ENCODE data around the gene ABR. TPM values are rescaled to one million over a fixed set of nuclear protein-coding genes. Genes with fewer than 3 reads are reported as not detected.
"Not testable (repeated sequence)": the region's sequence is repeated elsewhere in the genome, so short reads cannot be mapped to it uniquely, and the experiment has no call there.

Gene ABR
- total RNA-seq, 5 donors from 2014 or later (not counting 1 experiment from before 2014, with no cell fraction given) = 89.4 to 165 (median 125) TPM

DNA sequence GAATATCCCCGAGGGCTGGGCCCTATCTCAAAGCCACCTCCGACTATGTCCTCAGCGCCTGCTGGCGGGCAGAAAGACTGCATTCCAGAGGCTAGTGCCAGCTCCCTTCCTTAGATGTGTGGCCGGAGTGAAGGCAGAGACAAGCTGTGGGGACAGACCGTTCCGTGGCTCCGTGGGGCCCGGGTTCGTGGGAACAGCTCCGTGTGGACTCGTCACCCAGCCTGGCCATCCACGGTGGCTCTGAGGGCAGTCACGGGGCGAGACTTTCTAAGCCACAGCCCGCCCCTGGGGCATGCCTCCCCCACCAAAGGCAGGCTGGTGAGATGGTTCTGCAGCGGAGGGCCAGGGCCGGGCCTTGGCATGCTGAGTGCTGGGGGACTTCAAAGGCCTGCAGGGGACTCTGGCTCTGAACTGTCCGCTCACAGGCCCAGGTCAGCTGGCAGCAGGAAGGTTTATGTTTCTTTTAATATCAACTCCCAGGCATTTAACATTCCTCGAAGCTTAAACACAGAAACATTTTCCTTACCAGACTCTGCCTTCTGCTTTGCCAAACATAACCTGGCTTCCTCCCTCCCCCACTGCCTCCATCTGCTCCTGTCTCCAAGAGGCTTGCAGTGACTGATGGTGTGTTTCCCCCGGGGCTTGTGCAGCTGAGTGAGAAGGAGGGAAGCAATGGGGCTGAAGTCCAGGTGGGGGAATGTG is 132.5 kb downstream of the ABR start:
- Mint-ChIP-seq H3K4me3 (no peak overlapping the region), H3K4me1 (peaks cover 3 to 10% (median 4%) of the 10 kb centered on the region in 3 donors), H3K27ac (no peak overlapping the region), H3K9me3 (no peaks in the 10 kb centered on the region), H3K27me3 (no peaks in the 10 kb centered on the region), H3K36me3 (peaks cover 20% of the 10 kb centered on the region)
- Histone ChIP-seq H3K36me3 (ENCODE audit: control insufficient read depth in 2 of 2, extremely low read depth in 1 of 2, insufficient read depth in 1 of 2, low read length in 1 of 2) (peaks cover 2 to 24% of the 10 kb centered on the region in 2 donors), H3K27me3 (replicated peaks in 1 of 2; ENCODE audit: control insufficient read depth in 2 of 2, extremely low read depth in 1 of 2, insufficient read depth in 2 of 2, low read length in 1 of 2) (no peaks in the 10 kb centered on the region), H3K4me1 (ENCODE audit: control insufficient read depth in 1 of 2, extremely low read depth in 1 of 2, insufficient read depth in 2 of 2, low read length in 2 of 2) (peaks cover 0 to 5% of the 10 kb centered on the region in 2 experiments), H3K4me3 (ENCODE audit: control insufficient read depth in 1 of 2, extremely low read depth in 1 of 2, low read length in 1 of 2) (no peak overlapping the region), H3K27ac (ENCODE audit: low read length) (no peak overlapping the region), H3K9me3 (no peaks in the 10 kb centered on the region)
- WGBS (ENCODE audit: insufficient coverage) = 95% methylated on average over 18 of the region's 21 CpGs
- no peak for ATAC-seq (replicated peaks in 1 of 4)
- CTCF ChIA-PET = no interaction called here
- no peak for DNase-seq
- POLR2A ChIA-PET = no interaction called here

DNA sequence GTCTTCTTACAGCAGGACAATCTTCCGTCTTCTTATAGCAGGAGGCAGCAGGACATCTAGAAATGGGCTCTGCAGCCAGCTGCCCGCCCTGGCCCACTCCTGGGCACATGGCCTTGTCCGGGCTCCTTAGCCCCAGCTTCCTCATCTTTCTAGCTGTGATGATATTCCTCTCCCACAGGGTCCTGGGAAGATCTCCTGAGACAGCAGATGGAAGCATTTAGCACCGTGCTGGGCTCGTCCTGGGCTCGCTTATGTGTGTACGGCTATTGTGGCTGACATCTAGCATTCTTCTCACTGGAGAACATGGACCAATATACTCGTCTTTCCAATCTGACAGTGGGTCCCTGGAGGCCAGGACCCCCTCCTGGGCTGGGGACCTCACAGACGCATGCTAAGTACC is 134.3 kb downstream of the ABR start:
- Mint-ChIP-seq H3K4me3 (no peak overlapping the region), H3K27me3 (no peaks in the 10 kb centered on the region), H3K9me3 (no peaks in the 10 kb centered on the region), H3K4me1 (peaks cover 3 to 10% (median 4%) of the 10 kb centered on the region in 3 donors), H3K36me3 (peaks cover 25% of the 10 kb centered on the region), H3K27ac (no peak overlapping the region)
- H3K4me1 ChIP-seq (ENCODE audit: control insufficient read depth in 1 of 2, extremely low read depth in 1 of 2, insufficient read depth in 2 of 2, low read length in 2 of 2) = no peaks in the 10 kb centered on the region
- DNase-seq (no peak), ATAC-seq (replicated peaks in 1 of 4) (no peak)
- ChIA-PET CTCF (no interaction called here), POLR2A (no interaction called here)
- 97% methylated on average over 7 of the region's 9 CpGs for WGBS (ENCODE audit: insufficient coverage)
- peaks cover 2 to 29% of the 10 kb centered on the region in 2 donors for H3K36me3 ChIP-seq (ENCODE audit: control insufficient read depth in 2 of 2, extremely low read depth in 1 of 2, insufficient read depth in 1 of 2, low read length in 1 of 2)
- no peaks in the 10 kb centered on the region for H3K27me3 ChIP-seq (replicated peaks in 1 of 2; ENCODE audit: control insufficient read depth in 2 of 2, extremely low read depth in 1 of 2, insufficient read depth in 2 of 2, low read length in 1 of 2)
- no peak overlapping the region for H3K27ac ChIP-seq (ENCODE audit: low read length)
- no peak overlapping the region for H3K4me3 ChIP-seq (ENCODE audit: control insufficient read depth in 1 of 2, extremely low read depth in 1 of 2, low read length in 1 of 2)
- no peaks in the 10 kb centered on the region for H3K9me3 ChIP-seq

DNA sequence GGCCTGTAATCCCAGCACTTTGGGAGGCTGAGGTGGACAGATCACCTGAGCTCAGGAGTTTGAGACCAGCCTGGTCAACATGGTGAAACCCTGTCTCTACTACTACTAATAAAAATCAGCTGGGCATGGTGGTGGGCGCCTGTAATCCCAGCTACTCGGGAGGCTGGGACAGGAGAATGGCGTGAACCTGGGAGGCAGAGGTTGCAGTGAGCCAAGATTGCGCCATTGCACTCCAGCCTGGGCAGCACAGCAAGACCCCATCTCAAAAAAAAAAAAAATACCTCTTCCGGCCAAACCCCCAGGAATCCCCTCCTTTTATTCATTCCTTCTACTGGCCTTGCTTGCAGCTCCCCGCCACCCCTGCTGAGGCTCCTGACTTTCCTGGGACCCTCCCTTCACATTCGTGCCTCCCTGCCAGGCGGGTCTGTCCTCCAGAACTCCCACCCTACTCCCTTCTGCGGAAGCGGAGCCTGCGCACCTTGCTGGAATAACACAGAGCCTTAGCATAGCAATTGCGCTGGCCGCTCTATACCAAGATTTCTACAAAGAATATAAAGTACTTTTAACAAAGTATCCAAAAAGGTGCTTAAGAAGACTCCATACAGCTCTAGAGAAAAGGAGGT is 135.3 kb downstream of the ABR start:
- not testable (repeated sequence) for H3K4me1 Mint-ChIP-seq

DNA sequence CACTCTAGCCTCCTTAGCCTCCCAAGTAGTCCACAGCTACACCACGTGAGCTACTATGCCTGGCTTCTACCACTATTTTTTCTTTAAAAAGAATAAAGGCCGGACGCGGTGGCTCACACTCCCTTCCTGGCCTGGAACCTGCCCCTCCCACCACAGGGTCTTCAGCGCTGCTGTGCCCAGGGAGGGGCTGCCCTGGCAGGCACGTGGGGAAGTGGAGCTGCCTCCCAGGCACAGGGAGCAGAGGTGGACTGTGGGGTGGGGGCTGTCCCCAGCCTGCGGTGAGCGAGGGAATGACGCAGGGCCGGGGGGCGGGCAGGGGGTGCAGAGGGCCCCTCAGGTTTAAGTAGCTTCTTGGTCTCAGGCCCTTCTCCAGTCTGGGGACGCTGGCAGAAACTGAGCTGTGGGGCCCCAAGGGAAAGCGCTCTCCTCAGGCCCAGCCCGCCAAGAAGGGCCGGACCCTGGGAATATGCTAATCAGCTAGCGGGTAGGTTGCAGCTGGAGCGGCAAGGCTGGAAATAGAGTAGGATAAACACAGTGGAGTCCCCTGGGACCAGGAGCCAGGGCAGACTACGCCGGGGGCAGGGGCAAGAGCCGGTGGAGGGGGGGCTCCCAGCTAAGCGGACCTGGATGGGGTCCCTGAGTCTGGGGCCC is 136.1 kb downstream of the ABR start:
- ATAC-seq (replicated peaks in 1 of 4) = no peak
- 89% methylated on average over 6 of the region's 21 CpGs for WGBS (ENCODE audit: insufficient coverage)
- no peak for DNase-seq
- ChIA-PET CTCF (interaction anchor here in 1 of 2 donors (1.6 kb wide), 1 partner anchor 13 kb away, joined by 4 read pairs; no protein-coding TSS in a partner anchor), POLR2A (interaction anchor here in 1 of 2 donors (0.7 kb wide), 1 partner anchor 11 kb away, joined by 4 read pairs; no protein-coding TSS in a partner anchor)
- no peak overlapping the region for H3K27ac Mint-ChIP-seq
- Histone ChIP-seq H3K9me3 (no peaks in the 10 kb centered on the region), H3K4me3 (ENCODE audit: control insufficient read depth in 1 of 2, extremely low read depth in 1 of 2, low read length in 1 of 2) (no peak overlapping the region), H3K4me1 (ENCODE audit: control insufficient read depth in 1 of 2, extremely low read depth in 1 of 2, insufficient read depth in 2 of 2, low read length in 2 of 2) (no peaks in the 10 kb centered on the region), H3K27me3 (replicated peaks in 1 of 2; ENCODE audit: control insufficient read depth in 2 of 2, extremely low read depth in 1 of 2, insufficient read depth in 2 of 2, low read length in 1 of 2) (no peaks in the 10 kb centered on the region), H3K36me3 (ENCODE audit: control insufficient read depth in 2 of 2, extremely low read depth in 1 of 2, insufficient read depth in 1 of 2, low read length in 1 of 2) (peaks cover 2 to 25% of the 10 kb centered on the region in 2 donors), H3K27ac (ENCODE audit: low read length) (no peak overlapping the region)
- H3K36me3 Mint-ChIP-seq = peaks cover 16% of the 10 kb centered on the region
- H3K27me3 Mint-ChIP-seq = no peaks in the 10 kb centered on the region
- no peaks in the 10 kb centered on the region for H3K9me3 Mint-ChIP-seq
- H3K4me3 Mint-ChIP-seq = no peak overlapping the region
- H3K4me1 Mint-ChIP-seq = peaks cover 3 to 10% (median 4%) of the 10 kb centered on the region in 3 donors

More for the DNA sequence above, 135.3 kb downstream of the ABR start:
- ATAC-seq (replicated peaks in 1 of 4); H3K4me1 ChIP-seq (ENCODE audit: control insufficient read depth in 1 of 2, extremely low read depth in 1 of 2, insufficient read depth in 2 of 2, low read length in 2 of 2); H3K27me3 Mint-ChIP-seq; H3K27me3 ChIP-seq (replicated peaks in 1 of 2; ENCODE audit: control insufficient read depth in 2 of 2, extremely low read depth in 1 of 2, insufficient read depth in 2 of 2, low read length in 1 of 2); H3K9me3 Mint-ChIP-seq; H3K27ac Mint-ChIP-seq; POLR2A ChIA-PET; DNase-seq; H3K4me3 Mint-ChIP-seq; H3K9me3 ChIP-seq; H3K27ac ChIP-seq (ENCODE audit: low read length); H3K4me3 ChIP-seq (ENCODE audit: control insufficient read depth in 1 of 2, extremely low read depth in 1 of 2, low read length in 1 of 2); CTCF ChIA-PET: not testable (repeated sequence)
- H3K36me3 Mint-ChIP-seq = peaks cover 19% of the 10 kb centered on the region
- peaks cover 2 to 26% of the 10 kb centered on the region in 2 donors for H3K36me3 ChIP-seq (ENCODE audit: control insufficient read depth in 2 of 2, extremely low read depth in 1 of 2, insufficient read depth in 1 of 2, low read length in 1 of 2)
- WGBS (ENCODE audit: insufficient coverage) = 95% methylated on average over 2 of the region's 13 CpGs

GRCh38 chr17:1042486-1042885 is 137.3 kb downstream of the ABR start:
- ChIA-PET POLR2A (no interaction called here), CTCF (interaction anchor here in 1 of 2 donors (1.6 kb wide), 1 partner anchor 14 kb away, joined by 4 read pairs; no protein-coding TSS in a partner anchor)
- peaks cover 3 to 10% (median 5%) of the 10 kb centered on the region in 3 donors for H3K4me1 Mint-ChIP-seq
- H3K9me3 Mint-ChIP-seq = no peaks in the 10 kb centered on the region
- Histone ChIP-seq H3K9me3 (no peaks in the 10 kb centered on the region), H3K27me3 (replicated peaks in 1 of 2; ENCODE audit: control insufficient read depth in 2 of 2, extremely low read depth in 1 of 2, insufficient read depth in 2 of 2, low read length in 1 of 2) (no peaks in the 10 kb centered on the region), H3K36me3 (ENCODE audit: control insufficient read depth in 2 of 2, extremely low read depth in 1 of 2, insufficient read depth in 1 of 2, low read length in 1 of 2) (peaks cover 0 to 26% of the 10 kb centered on the region in 2 donors), H3K27ac (ENCODE audit: low read length) (no peak overlapping the region), H3K4me1 (ENCODE audit: control insufficient read depth in 1 of 2, extremely low read depth in 1 of 2, insufficient read depth in 2 of 2, low read length in 2 of 2) (no peaks in the 10 kb centered on the region), H3K4me3 (ENCODE audit: control insufficient read depth in 1 of 2, extremely low read depth in 1 of 2, low read length in 1 of 2) (no peak overlapping the region)
- DNase-seq (no peak), ATAC-seq (replicated peaks in 1 of 4) (no peak)
- 97% methylated on average over 17 of the region's 19 CpGs for WGBS (ENCODE audit: insufficient coverage)
- H3K36me3 Mint-ChIP-seq = peaks cover 16% of the 10 kb centered on the region
- no peak overlapping the region for H3K4me3 Mint-ChIP-seq
- no peak overlapping the region for H3K27ac Mint-ChIP-seq
- no peaks in the 10 kb centered on the region for H3K27me3 Mint-ChIP-seq

DNA sequence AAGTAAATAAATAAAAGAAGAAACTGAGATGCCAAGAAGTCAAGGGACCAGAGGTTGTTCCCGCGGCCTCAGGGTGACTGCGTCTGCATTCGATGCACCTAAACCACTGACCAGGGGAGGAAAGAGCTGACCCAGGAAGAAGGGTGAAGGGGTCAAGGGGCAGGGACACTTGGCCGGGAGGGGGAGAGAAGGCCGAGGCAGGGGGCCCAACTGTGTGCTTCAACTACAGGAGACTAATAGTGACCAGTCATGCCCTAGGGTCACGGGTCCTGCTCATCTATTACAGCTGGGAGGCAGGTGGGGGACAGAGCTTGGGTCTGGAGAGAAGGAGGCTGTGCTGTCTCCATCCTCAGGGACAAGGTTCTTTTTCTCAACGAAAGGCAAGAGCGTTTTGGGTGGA is 138.0 kb downstream of the ABR start:
- ATAC-seq (replicated peaks in 1 of 4) (no peak), DNase-seq (no peak)
- no peaks in the 10 kb centered on the region for H3K9me3 ChIP-seq
- peaks cover 0 to 21% of the 10 kb centered on the region in 2 donors for H3K36me3 ChIP-seq (ENCODE audit: control insufficient read depth in 2 of 2, extremely low read depth in 1 of 2, insufficient read depth in 1 of 2, low read length in 1 of 2)
- Mint-ChIP-seq H3K9me3 (no peaks in the 10 kb centered on the region), H3K27me3 (no peaks in the 10 kb centered on the region), H3K27ac (no peak overlapping the region), H3K4me3 (no peak overlapping the region), H3K4me1 (peaks cover 3 to 10% (median 5%) of the 10 kb centered on the region in 3 donors), H3K36me3 (peaks cover 16% of the 10 kb centered on the region)
- CTCF ChIA-PET = no interaction called here
- POLR2A ChIA-PET = no interaction called here
- H3K27me3 ChIP-seq (replicated peaks in 1 of 2; ENCODE audit: control insufficient read depth in 2 of 2, extremely low read depth in 1 of 2, insufficient read depth in 2 of 2, low read length in 1 of 2) = no peaks in the 10 kb centered on the region
- 99% methylated on average over 8 of the region's 9 CpGs for WGBS (ENCODE audit: insufficient coverage)
- H3K27ac ChIP-seq (ENCODE audit: low read length) = no peak overlapping the region
- H3K4me1 ChIP-seq (ENCODE audit: control insufficient read depth in 1 of 2, extremely low read depth in 1 of 2, insufficient read depth in 2 of 2, low read length in 2 of 2) = no peaks in the 10 kb centered on the region
- no peak overlapping the region for H3K4me3 ChIP-seq (ENCODE audit: control insufficient read depth in 1 of 2, extremely low read depth in 1 of 2, low read length in 1 of 2)
